ENCODE results near the gene AGER. TPM values are rescaled to one million over a fixed set of nuclear protein-coding genes. Genes with fewer than 3 reads are reported as not detected.
A peak's percentile ranks its signal among the peaks of the same experiment; 100 is the strongest.

Gene AGER
- total RNA-seq, 4 donors from 2014 or later, result 0.59 to 12.4 (median 2.5) TPM; not detected in 1

GRCh38 chr6:32158052-32158451, 26.0 kb downstream of the AGER start:
- intact Hi-C loops (cut with DNase I; ENCODE audit: low total_unique reads), result no loop called here
- no peak for TF ChIP-seq POLR2A (IDR thresholded peaks at IDR 0.05)
- no peak for TF ChIP-seq CTCF (IDR thresholded peaks at IDR 0.05)

GRCh38 chr6:32156891-32157290, 27.2 kb downstream of the AGER start:
- Histone ChIP-seq H3K36me3 (no peaks in the 10 kb centered on the region), H3K27me3 (no peaks in the 10 kb centered on the region), H3K4me3 (no peak overlapping the region), H3K27ac (no peak overlapping the region), H3K9me3 (no peaks in the 10 kb centered on the region), H3K4me1 (peaks cover 5 to 17% of the 10 kb centered on the region in 2 donors)
- DNase-seq, result no peak
- TF ChIP-seq CTCF (IDR thresholded peaks at IDR 0.05) (no peak), POLR2A (IDR thresholded peaks at IDR 0.05) (no peak)
- intact Hi-C loops (cut with DNase I; ENCODE audit: low total_unique reads), result no loop called here

More at GRCh38 chr6:32158052-32158451, 26.0 kb downstream of the AGER start:
- Histone ChIP-seq H3K27me3 (no peaks in the 10 kb centered on the region), H3K4me3 (no peak overlapping the region), H3K36me3 (no peaks in the 10 kb centered on the region), H3K27ac (no peak overlapping the region), H3K9me3 (no peaks in the 10 kb centered on the region), H3K4me1 (peaks cover 0 to 8% of the 10 kb centered on the region in 2 donors)
- no peak for DNase-seq

DNA sequence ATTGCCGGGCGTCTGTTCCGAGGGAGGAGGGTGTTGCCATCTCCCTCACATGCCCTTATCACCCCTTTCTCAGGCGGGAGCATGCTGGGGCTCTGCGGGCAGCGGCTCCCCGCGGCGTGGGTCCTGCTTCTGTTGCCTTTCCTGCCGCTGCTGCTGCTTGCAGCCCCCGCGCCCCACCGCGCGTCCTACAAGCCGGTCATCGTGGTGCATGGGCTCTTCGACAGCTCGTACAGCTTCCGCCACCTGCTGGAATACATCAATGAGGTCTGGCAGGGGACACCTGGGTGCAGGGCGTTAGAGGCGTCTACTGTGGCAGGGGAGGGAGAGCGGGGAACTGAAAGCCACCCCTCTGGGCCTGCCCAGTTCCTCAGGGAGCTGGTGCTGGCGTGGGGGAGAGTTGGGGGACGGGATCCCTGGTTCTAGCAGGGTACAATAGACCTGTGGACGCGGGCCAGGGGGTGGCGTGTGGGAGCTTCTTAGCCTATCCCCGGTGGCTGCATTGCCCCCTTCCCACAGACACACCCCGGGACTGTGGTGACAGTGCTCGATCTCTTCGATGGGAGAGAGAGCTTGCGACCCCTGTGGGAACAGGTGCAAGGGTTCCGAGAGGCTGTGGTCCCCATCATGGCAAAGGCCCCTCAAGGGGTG, 29.4 kb downstream of the AGER start:
- intact Hi-C loops (cut with DNase I; ENCODE audit: low total_unique reads), result no loop called here
- DNase-seq, result peak; percentile 65 to 71

DNA sequence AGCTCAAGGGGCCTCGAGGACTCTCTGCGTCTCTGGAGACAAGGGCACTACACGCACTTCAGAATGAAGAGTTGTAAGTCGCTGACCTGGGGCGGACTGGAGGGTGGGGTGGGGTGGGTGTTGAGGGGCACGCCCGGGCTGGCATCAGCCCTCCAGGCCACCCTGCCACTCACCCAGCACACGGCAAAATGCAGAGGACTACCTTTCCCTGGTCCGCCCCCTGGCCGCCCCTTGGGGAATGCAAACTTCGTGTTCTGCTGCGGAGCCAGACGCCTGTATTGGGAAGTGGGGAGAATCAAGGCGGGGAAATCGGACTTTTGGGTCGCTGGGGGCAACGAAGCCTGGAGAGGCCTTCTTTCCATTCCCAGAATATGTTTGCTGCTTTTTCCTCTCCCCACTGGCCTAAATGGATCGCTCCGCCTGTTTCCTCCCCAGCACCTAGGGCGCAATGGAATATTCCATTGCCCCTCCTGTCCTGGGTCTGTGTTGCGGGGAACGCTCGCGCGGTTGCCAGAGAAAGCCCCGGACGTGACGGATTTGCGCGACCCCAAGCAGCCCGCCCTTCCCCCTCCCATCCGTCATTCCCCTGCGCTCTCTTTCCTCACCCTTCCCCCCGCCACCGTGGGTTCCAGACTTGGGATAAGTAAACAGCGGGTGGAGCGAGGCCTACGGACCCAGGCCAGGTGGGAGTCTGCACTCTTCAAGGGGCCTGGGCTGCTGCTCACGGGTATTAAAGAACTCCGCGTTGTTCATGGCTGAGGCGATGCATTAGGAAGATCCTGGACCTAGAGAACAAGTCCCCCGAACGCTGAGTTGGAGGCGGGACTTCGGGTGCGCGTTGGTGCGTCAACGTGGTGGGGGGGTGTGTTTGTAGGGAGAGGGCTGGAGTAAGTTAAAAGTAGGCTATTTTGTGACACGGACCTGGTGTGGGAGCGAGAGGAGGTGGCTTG, 30.2 kb downstream of the AGER start, which contains the start of gene PPT2:
TSS of gene PPT2 (plus strand) at position 578 of the 950 bp plus-strand sequence. CDS start 454 bp downstream, outside the sequence.
- no peaks in the 10 kb centered on the region for H3K27me3 ChIP-seq
- peak; percentile 94 to 95 for DNase-seq
- H3K4me3 ChIP-seq, result peak within 1 kb of the TSS; percentile 68 to 86
- peak within 1 kb of the TSS; percentile 93 to 97 for H3K27ac ChIP-seq
- TF ChIP-seq POLR2A (IDR thresholded peaks at IDR 0.05), result peak; percentile 64 to 76
- TF ChIP-seq CTCF (IDR thresholded peaks at IDR 0.05), result peak in 3 of 4 experiments; percentile 1 to 40 (median 35)
- H3K4me1 ChIP-seq, result peaks cover 5 to 17% of the 10 kb centered on the region in 2 donors
- H3K9me3 ChIP-seq, result no peaks in the 10 kb centered on the region
- H3K36me3 ChIP-seq, result no peaks in the 10 kb centered on the region
- intact Hi-C loops (cut with DNase I; ENCODE audit: low total_unique reads), result no loop called here

More for the DNA sequence above, 29.4 kb downstream of the AGER start:
- TF ChIP-seq CTCF (IDR thresholded peaks at IDR 0.05), result peak; percentile 50 to 75 (median 62)
- TF ChIP-seq POLR2A (IDR thresholded peaks at IDR 0.05), result no peak
- Histone ChIP-seq H3K36me3 (no peaks in the 10 kb centered on the region), H3K27me3 (no peaks in the 10 kb centered on the region), H3K9me3 (no peaks in the 10 kb centered on the region), H3K27ac (peak overlapping the region; percentile 93 to 97), H3K4me1 (peaks cover 5 to 17% of the 10 kb centered on the region in 2 donors), H3K4me3 (peak overlapping the region; percentile 68 to 86)
